ENCODE data around the gene PTGIS. TPM values are rescaled to one million over a fixed set of nuclear protein-coding genes. Genes with fewer than 3 reads are reported as not detected.
A peak's percentile ranks its signal among the peaks of the same experiment; 100 is the strongest.

PTGIS gene
- total and polyA plus RNA-seq, 2 of the 4 experiments (the other 2 are of a cell fraction) = 1.6 to 2.6 TPM

- peak overlapping the region; percentile 17; the same call in 1 of the 2 replicates for H4K91ac ChIP-seq (ENCODE audit: insufficient read depth, low read depth, low read length)
- in situ Hi-C loops (cut with MboI; ENCODE audit: low sequenced_read_pairs) = loop anchor here (25.0 kb wide), 1 partner anchor 488 kb away; no protein-coding TSS in a partner anchor
- no peak overlapping the region for H3K27ac ChIP-seq (ENCODE audit: insufficient read depth, low read length)
- H3K23ac ChIP-seq (ENCODE audit: low read depth, low read length) = no peak overlapping the region
- no peaks in the 10 kb centered on the region for H3K9me3 ChIP-seq (ENCODE audit: control insufficient read depth, insufficient read depth, low read length)
- POLR2A ChIA-PET (ENCODE audit: unreplicated experiment) = no interaction called here
- no peak overlapping the region for H3K18ac ChIP-seq (ENCODE audit: low read depth, low read length)
- no peak overlapping the region for H3K4ac ChIP-seq (ENCODE audit: low read depth, low read length)
- no peak overlapping the region for H2AK5ac ChIP-seq (ENCODE audit: low read depth, low read length)
- H3K27me3 ChIP-seq (ENCODE audit: control insufficient read depth, insufficient read depth, low read length) = no peaks in the 10 kb centered on the region
- H2BK20ac ChIP-seq (ENCODE audit: low read depth, low read length) = no peak overlapping the region
- H3K56ac ChIP-seq (ENCODE audit: extremely low read depth, insufficient read depth, low read length) = no peak overlapping the region
- H2BK120ac ChIP-seq (ENCODE audit: low read depth, low read length) = no peak overlapping the region
- H4K8ac ChIP-seq (ENCODE audit: low read depth in 2 of 2, low read length in 2 of 2) = no peak overlapping the region
- no peaks in the 10 kb centered on the region for H4K20me1 ChIP-seq (ENCODE audit: insufficient read depth, low read length)
- no peak overlapping the region for H4K5ac ChIP-seq (ENCODE audit: low read depth, low read length)
- no peaks in the 10 kb centered on the region for H3K36me3 ChIP-seq (ENCODE audit: control insufficient read depth, insufficient read depth, low read length)
- dilution Hi-C loops (cut with HindIII; ENCODE audit: low sequenced_read_pairs, unreplicated experiment) = no loop called here
- H2BK15ac ChIP-seq (ENCODE audit: low read depth, low read length) = no peak overlapping the region
- H2AFZ ChIP-seq (replicated peaks; ENCODE audit: low read length, poor library complexity) = no peak overlapping the region
- intact Hi-C loops (cut with micrococcal nuclease) = no loop called here
- H2AK9ac ChIP-seq (replicated peaks; ENCODE audit: low read depth, low read length, poor library complexity) = peak overlapping the region; percentile 66
- DNase-seq = no peak
- BruUV-seq (replicated peaks) = no TSS peak
- no peak overlapping the region for H3K4me2 ChIP-seq (ENCODE audit: low read depth, low read length)
- H3K9ac ChIP-seq (ENCODE audit: low read depth, low read length) = no peak overlapping the region
- no peak overlapping the region for H2BK5ac ChIP-seq (ENCODE audit: low read depth, low read length, poor library complexity, severe bottlenecking)
- no peak overlapping the region for H3K4me3 ChIP-seq (ENCODE audit: insufficient read depth, low read depth, low read length)
- no peak for TF ChIP-seq POLR2A (IDR thresholded peaks at IDR 0.05; ENCODE audit: low read depth, low read length)
- TF ChIP-seq ELK1 (IDR thresholded peaks at IDR 0.05; ENCODE audit: borderline replicate concordance, low read depth, low read length) = no peak
- no peak for TF ChIP-seq FOS (IDR thresholded peaks at IDR 0.05; ENCODE audit: low read depth, low read length)
- TF ChIP-seq MAZ (IDR thresholded peaks at IDR 0.05; ENCODE audit: borderline replicate concordance, low read depth, low read length) = no peak
- no peak for TF ChIP-seq RAD21 (IDR thresholded peaks at IDR 0.05; ENCODE audit: low read length)
- no peak for TF ChIP-seq CEBPB (IDR thresholded peaks at IDR 0.05; ENCODE audit: low read depth, low read length)
- no peak for TF ChIP-seq BHLHE40 (IDR thresholded peaks at IDR 0.05; ENCODE audit: low read depth, low read length)
- TF ChIP-seq RCOR1 (IDR thresholded peaks at IDR 0.05; ENCODE audit: insufficient replicate concordance, low read length) = no peak
- WGBS, 2 experiments (ENCODE audit: extremely low coverage in 2 of 2, insufficient read length in 1 of 2) = no CpG with 5 or more reads among the region's 4 CpGs
- H3K9me1 ChIP-seq (ENCODE audit: insufficient read depth, low read length) = no peaks in the 10 kb centered on the region
- CTCF ChIA-PET = no interaction called here
- no peaks in the 10 kb centered on the region for H3K79me1 ChIP-seq (ENCODE audit: low read depth in 1 of 2, low read length in 2 of 2)
- no peak for ATAC-seq (ENCODE audit: low read depth)
- H3K4me1 ChIP-seq (ENCODE audit: control insufficient read depth, insufficient read depth, low read length) = peaks cover 14% of the 10 kb centered on the region
- H3K14ac ChIP-seq (replicated peaks; ENCODE audit: low read depth, low read length) = no peak overlapping the region
Observed at GRCh38 chr20:49599746-49600113, 31.8 kb upstream of the PTGIS start.
